Heart left ventricle (tissue), 16 donors: ENCODE results near the gene AVL9. TPM values are rescaled to one million over a fixed set of nuclear protein-coding genes. Genes with fewer than 3 reads are reported as not detected.

Experiments used
- ATAC-seq, 4 donors: fragments of 200-7000 bp; cut with Tn5 transposase; one replicate each; pipeline ENCODE4 v1.9.1; 2020 to 2022; ENCODE audit warnings: moderate library complexity in 4 of 4, mild to moderate bottlenecking in 3 of 4, moderate number of reproducible peaks in 1 of 4
- DNase-seq, 5 donors: peaks; one replicate each; pipeline ENCODE4 v3.0.0-alpha.2; 2020
- H3K27ac ChIP-seq, 12 donors: fragments of 200-600 bp; sonication (generic) in 4 of 12; one replicate each; pipeline versions ENCODE4 v1.5.0 to v1.8.0; 2016 to 2022; ENCODE audit warnings: mild to moderate bottlenecking in 2 of 12
- H3K27me3 ChIP-seq, 9 donors: fragments of 200-600 bp; sonication (generic) in 2 of 9; one replicate each; pipeline versions ENCODE4 v1.5.1 to v1.8.0; 2016 to 2022; ENCODE audit warnings: mild to moderate bottlenecking in 3 of 9
- H3K36me3 ChIP-seq, 9 donors: fragments of 200-600 bp; sonication (generic) in 2 of 9; one replicate each; pipeline versions ENCODE4 v1.5.0 to v1.8.0; 2018 to 2022; ENCODE audit warnings: mild to moderate bottlenecking in 2 of 9
- H3K4me1 ChIP-seq, 12 donors: fragments of 200-600 bp; sonication (generic) in 4 of 12; one replicate each; pipeline versions ENCODE4 v1.5.0 to v1.8.0; 2016 to 2022; ENCODE audit warnings: mild to moderate bottlenecking in 3 of 12
- H3K4me3 ChIP-seq, 12 donors: fragments of 200-600 bp; sonication (generic) in 4 of 12; one replicate each; pipeline versions ENCODE4 v1.5.0 to v1.8.0; 2017 to 2022; ENCODE audit warnings: mild to moderate bottlenecking in 9 of 12, moderate library complexity in 4 of 12
- H3K9me3 ChIP-seq, 12 donors: fragments of 200-600 bp; sonication (generic) in 4 of 12; one replicate each; pipeline versions ENCODE4 v1.5.0 to v1.8.0; 2016 to 2022; ENCODE audit warnings: mild to moderate bottlenecking in 1 of 12
- POLR2A ChIP-seq, 2 donors: fragments of 450-650 bp; IDR thresholded peaks; one replicate each; pipeline ENCODE4 v1.6.1; 2017; ENCODE audit warnings: antibody characterized with exemption in 2 of 2, mild to moderate bottlenecking in 2 of 2, moderate library complexity in 2 of 2
- WGBS, 4 donors: extraction: QIAGEN DNeasy Blood & Tissue Kit in 2 of 4; methylation state at CpG; one replicate each; pipeline versions ENCODE4 v1.1.5 to v1.1.7; 2013 to 2018; 5-methylcytosine and 5-hydroxymethylcytosine counted together
- intact Hi-C, 10 donors: fragments of 100-400 bp; cut with DNase I; formaldehyde crosslinking; loops; one replicate each; pipeline versions ENCODE4 v1.11.1 to v1.14.2; 2022
- long read RNA-seq, 3 donors: library from polyadenylated mRNA; unstranded; transcript quantifications; one replicate each; pipeline ENCODE4 v2.0.0, GENCODE V29; 2020 to 2021
- polyA plus RNA-seq, 2 donors: library from polyadenylated mRNA; stranded (reverse); fragments of 200-250 nt; gene quantifications; one replicate each; pipeline ENCODE4 v1.2.3, GENCODE V29; 2013
- total RNA-seq, 9 donors: library from RNA; depleted of rRNA in 2 of 9; stranded (reverse); fragments of >200 nt in 2 of 9; fragmentation: NEBNext Ultra II Directional in 3 of 9; extraction: Animal tissue kit (Norgen Biotek cat#: 25700) in 3 of 9; gene quantifications; one replicate each; pipeline versions ENCODE4 v1.1.0 to v1.2.4, GENCODE V29; 2016 to 2023
- TF ChIP-seq, protein P1 (sequence below), 12 donors: fragments of 200-600 bp; sonication (generic) in 4 of 12; IDR thresholded peaks; one replicate each; pipeline versions ENCODE4 v1.5.0 to v1.8.0; 2018 to 2022; ENCODE audit warnings: antibody characterized with exemption in 12 of 12, mild to moderate bottlenecking in 5 of 12
- donor health status: ischemic (EF 13 %, LVEDD 7.1; RV severe dilation, severe dysfunction).
- donor health status: healthy with polysubstance abuse.
- donor health status: DM: no; HTN: yes; CAD: no.
- donor health status: DM: no; HTN: no; CAD: no.
- donor health status: ischemic (EF 25% LVEDD 6.9; RV normal size, moderate dysfunction).
- donor health status: ischemic (EF 25% LVEDD 5.7; RV mildly dilated, moderate dysfunction).
- donor health status: healthy.
- donor health status: DM: yes; HTN: yes; CAD: no.
- donor health status: ischemic (EF 35%, LVEDD 5.7; RV mildly dilated, moderate dysfunction).
- donor health status: nonischemic (EF 11% LVEDD 7.7; RV severe dilation, severe dysfunction).
- donor health status: DM: yes; HTN: yes; CAD: no.
- donor health status: PGD.
- donor health status: ischemic (EF 29% LVEDD 5.4; RV normal size, mild dysfunction).
- donor health status: nonischemic (EF 23%, LVEDD 6.1; RV moderate dilation, normal function).

AVL9 gene
- 10 to 100 TPM in 7 of 9 donors, 1 to 10 TPM in 2; 7.1 to 22.3 (median 16.7) TPM for total RNA-seq
- polyA plus RNA-seq: 10 to 100 TPM in 1 of 2 donors, 1 to 10 TPM in 1; 4.6 to 15.6 TPM
- long read RNA-seq, donor 1, full-length matches to known transcripts: 2 of 4 reads
- long read RNA-seq, donor 1, partial matches to known transcripts: 0 of 4 reads
- long read RNA-seq, donor 1, other reads (novel, unspliced or antisense): 2 of 4 reads
- long read RNA-seq, donor 2, full-length matches to known transcripts: 13 of 30 reads
- long read RNA-seq, donor 2, partial matches to known transcripts: 3 of 30 reads
- long read RNA-seq, donor 2, other reads (novel, unspliced or antisense): 14 of 30 reads
- long read RNA-seq, donor 3, full-length matches to known transcripts: 3 of 11 reads
- long read RNA-seq, donor 3, partial matches to known transcripts: 1 of 11 reads
- long read RNA-seq, donor 3, other reads (novel, unspliced or antisense): 7 of 11 reads

DNA sequence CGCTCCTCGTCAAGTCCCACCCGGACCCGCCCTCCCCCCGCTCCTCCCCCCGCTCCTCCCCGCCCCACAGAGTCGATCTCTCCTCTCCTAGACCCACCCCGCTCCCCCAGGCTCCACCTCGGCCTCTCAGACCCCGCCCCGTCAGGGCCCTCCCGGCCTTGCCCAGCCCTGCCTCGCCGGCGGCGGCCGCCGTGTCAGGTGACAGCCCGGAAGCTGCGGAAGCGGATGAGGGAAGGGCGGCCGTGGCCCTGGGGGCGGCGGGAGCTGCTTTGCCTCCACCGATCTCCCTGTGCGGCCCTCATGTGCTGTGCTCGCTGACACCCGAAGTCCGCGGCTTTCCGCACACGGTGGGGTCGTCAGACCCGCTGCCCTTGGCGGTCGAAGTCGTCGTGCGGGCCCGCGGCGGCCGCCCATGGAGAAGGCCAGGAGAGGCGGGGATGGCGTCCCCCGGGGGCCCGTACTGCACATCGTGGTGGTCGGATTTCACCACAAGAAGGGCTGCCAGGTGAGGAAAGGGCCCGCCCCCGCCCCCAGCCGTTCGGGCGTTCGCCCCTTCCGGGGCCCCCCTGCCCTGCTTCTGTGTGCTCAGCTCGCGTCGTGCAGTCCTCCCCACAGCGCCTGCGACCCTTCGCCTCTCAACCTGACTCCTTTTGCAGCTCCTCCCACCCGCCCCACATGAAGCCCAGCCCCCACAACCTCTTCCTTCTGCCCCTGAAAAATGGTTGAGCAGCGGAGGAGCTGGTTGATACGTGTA, at the start of gene AVL9:
TSS of gene AVL9 (plus strand) at position 192 of the 754 bp plus-strand sequence. CDS start at position 413, 221 bp downstream.
- Histone ChIP-seq H3K4me3 (peak within 1 kb of the TSS; percentile 71 to 96 (median 92)), H3K27me3 (no peaks in the 10 kb centered on the region), H3K27ac (peak within 1 kb of the TSS; percentile 85 to 99 (median 96)), H3K4me1 (peaks cover 0 to 30% (median 14%) of the 10 kb centered on the region in 12 donors), H3K9me3 (peaks cover 0 to 3% (median 0%) of the 10 kb centered on the region in 12 donors), H3K36me3 (no peaks in the 10 kb centered on the region)
- 0 to 1% (median 1%) methylated on average over 38 to 67 of the region's 67 CpGs for WGBS, 4 donors
- TF ChIP-seq, protein P1, sequence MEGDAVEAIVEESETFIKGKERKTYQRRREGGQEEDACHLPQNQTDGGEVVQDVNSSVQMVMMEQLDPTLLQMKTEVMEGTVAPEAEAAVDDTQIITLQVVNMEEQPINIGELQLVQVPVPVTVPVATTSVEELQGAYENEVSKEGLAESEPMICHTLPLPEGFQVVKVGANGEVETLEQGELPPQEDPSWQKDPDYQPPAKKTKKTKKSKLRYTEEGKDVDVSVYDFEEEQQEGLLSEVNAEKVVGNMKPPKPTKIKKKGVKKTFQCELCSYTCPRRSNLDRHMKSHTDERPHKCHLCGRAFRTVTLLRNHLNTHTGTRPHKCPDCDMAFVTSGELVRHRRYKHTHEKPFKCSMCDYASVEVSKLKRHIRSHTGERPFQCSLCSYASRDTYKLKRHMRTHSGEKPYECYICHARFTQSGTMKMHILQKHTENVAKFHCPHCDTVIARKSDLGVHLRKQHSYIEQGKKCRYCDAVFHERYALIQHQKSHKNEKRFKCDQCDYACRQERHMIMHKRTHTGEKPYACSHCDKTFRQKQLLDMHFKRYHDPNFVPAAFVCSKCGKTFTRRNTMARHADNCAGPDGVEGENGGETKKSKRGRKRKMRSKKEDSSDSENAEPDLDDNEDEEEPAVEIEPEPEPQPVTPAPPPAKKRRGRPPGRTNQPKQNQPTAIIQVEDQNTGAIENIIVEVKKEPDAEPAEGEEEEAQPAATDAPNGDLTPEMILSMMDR (IDR thresholded peaks at IDR 0.05): no peak
- peak in 1 of 2 donors; percentile 84 for TF ChIP-seq POLR2A (IDR thresholded peaks at IDR 0.05)
- peak; percentile 98 to 100 (median 99) for DNase-seq
- intact Hi-C loops: loop anchor here in 4 of 10 donors (5.0 to 10.0 kb wide), 4 partner anchors 69 to 399 kb away; partner anchors contain the start of gene KBTBD2 (in 1 of the 4)
- peak; percentile 98 to 100 (median 99) for ATAC-seq

DNA sequence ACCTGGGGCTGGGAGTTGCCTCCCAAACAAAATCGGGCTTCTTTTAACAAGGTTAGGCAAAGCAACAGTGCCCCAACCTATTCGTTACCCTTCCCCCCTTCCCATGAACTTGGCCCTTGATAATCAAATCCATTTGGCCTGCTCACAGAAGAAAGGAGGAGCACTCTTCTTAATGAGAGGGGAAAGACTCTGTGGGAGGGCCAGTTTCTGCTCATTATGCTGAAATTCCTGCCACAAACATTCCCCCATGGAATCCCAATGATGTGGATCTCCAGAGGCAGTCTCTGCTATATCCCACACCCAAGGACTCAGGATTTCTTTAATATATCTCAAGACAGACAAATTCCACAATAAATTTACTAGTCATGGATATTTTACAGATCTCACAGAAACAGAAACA, 48.1 kb upstream of the AVL9 start:
- H3K9me3 ChIP-seq: peaks cover 0 to 9% (median 0%) of the 10 kb centered on the region in 12 donors
- no peaks in the 10 kb centered on the region for H3K4me1 ChIP-seq
- no peaks in the 10 kb centered on the region for H3K27me3 ChIP-seq
- H3K27ac ChIP-seq: no peak overlapping the region
- TF ChIP-seq POLR2A (IDR thresholded peaks at IDR 0.05): no peak
- TF ChIP-seq, protein P1 (IDR thresholded peaks at IDR 0.05): no peak
- DNase-seq: no peak
- H3K36me3 ChIP-seq: no peaks in the 10 kb centered on the region
- no peak overlapping the region for H3K4me3 ChIP-seq
- no peak for ATAC-seq
- intact Hi-C loops: no loop called here
- 60 to 78% (median 61%) methylated on average over 2 of the region's 2 CpGs for WGBS, 4 donors

DNA sequence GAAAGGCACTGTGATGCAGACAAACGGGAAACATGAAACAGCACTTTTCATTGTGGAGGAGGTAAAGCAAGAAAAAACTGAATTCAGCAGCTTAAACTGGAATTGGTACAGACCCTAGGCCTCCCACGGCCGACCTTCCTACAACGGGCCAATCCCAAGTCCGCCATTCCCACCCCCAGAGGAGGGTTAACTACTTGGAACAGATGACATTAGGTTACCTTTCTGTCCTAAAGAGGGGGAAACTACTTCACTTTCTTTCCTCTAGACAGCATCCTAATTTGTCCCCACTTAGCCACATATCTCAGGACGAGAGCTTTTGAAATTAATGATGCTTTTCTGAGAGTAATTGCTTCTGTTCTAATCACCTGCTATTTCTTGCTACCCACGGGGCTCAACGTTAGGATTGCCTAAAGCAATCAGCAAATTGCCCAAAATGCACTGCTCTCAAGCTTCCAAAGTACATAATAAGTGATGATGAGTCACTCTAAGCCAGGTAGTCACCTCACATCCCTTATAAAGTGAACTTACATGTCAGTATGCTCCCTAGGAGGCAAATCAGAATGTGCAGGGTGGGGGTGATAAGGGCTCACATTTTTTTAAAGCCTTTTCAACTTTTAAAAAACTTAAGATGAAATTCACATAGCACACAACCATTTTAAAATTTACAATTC, 41.8 kb upstream of the AVL9 start:
- Histone ChIP-seq H3K4me1 (no peaks in the 10 kb centered on the region), H3K27me3 (no peaks in the 10 kb centered on the region), H3K9me3 (no peaks in the 10 kb centered on the region), H3K27ac (no peak overlapping the region), H3K4me3 (no peak overlapping the region), H3K36me3 (no peaks in the 10 kb centered on the region)
- WGBS, 4 donors: 63 to 71% (median 67%) methylated on average over 8 of the region's 8 CpGs
- intact Hi-C loops: no loop called here
- TF ChIP-seq, protein P1 (IDR thresholded peaks at IDR 0.05): no peak
- no peak for TF ChIP-seq POLR2A (IDR thresholded peaks at IDR 0.05)
- ATAC-seq: no peak
- DNase-seq: no peak
